HG03139 (cell line): Measurements from ENCODE around the gene NEK11.

Experiments used
- ATAC-seq: cut with Tn5 transposase; IDR thresholded peaks from one replicate; pipeline ENCODE4 v1.9.1; 2021; ENCODE audit not compliant: unreplicated experiment

The NEK11 gene

GRCh38 chr3:131140891-131141290 lies 114.2 kb downstream of the NEK11 start:
- no peak for ATAC-seq

- no peak for ATAC-seq
Observed at GRCh38 chr3:131141770-131142169, 115.1 kb downstream of the NEK11 start.

- no peak for ATAC-seq
Observed at GRCh38 chr3:131142580-131142979, 115.9 kb downstream of the NEK11 start.

GRCh38 chr3:131143802-131144201 lies 117.1 kb downstream of the NEK11 start:
- ATAC-seq: no peak

- no peak for ATAC-seq
Observed at GRCh38 chr3:131147534-131147933, 120.9 kb downstream of the NEK11 start.

- no peak for ATAC-seq
Observed at GRCh38 chr3:131158434-131158833, 131.8 kb downstream of the NEK11 start.

GRCh38 chr3:131162516-131162915 lies 135.8 kb downstream of the NEK11 start:
- ATAC-seq: no peak

GRCh38 chr3:131167867-131168266 lies 141.2 kb downstream of the NEK11 start:
- ATAC-seq: no peak

GRCh38 chr3:131169331-131169730 lies 142.7 kb downstream of the NEK11 start:
- no peak for ATAC-seq

GRCh38 chr3:131172502-131173200 lies 146.0 kb downstream of the NEK11 start:
- no peak for ATAC-seq

GRCh38 chr3:131174752-131175151 lies 148.1 kb downstream of the NEK11 start:
- peak; percentile 98 for ATAC-seq

- ATAC-seq: no peak
Observed at GRCh38 chr3:131178710-131179375, 152.2 kb downstream of the NEK11 start.

GRCh38 chr3:131192701-131193100 lies 166.0 kb downstream of the NEK11 start:
- no peak for ATAC-seq

- no peak for ATAC-seq
Observed at GRCh38 chr3:131193641-131194238, 167.1 kb downstream of the NEK11 start.

- no peak for ATAC-seq
Observed at GRCh38 chr3:131194816-131195215, 168.1 kb downstream of the NEK11 start.

GRCh38 chr3:131200636-131201199 lies 174.0 kb downstream of the NEK11 start:
- ATAC-seq: no peak

GRCh38 chr3:131216330-131216729 lies 189.7 kb downstream of the NEK11 start:
- ATAC-seq: no peak

- no peak for ATAC-seq
Observed at GRCh38 chr3:131216801-131217200, 190.1 kb downstream of the NEK11 start.

- ATAC-seq: no peak
Observed at GRCh38 chr3:131217296-131217741, 190.6 kb downstream of the NEK11 start.

- no peak for ATAC-seq
Observed at GRCh38 chr3:131218196-131218595, 191.5 kb downstream of the NEK11 start.

GRCh38 chr3:131221731-131222130 lies 195.1 kb downstream of the NEK11 start:
- no peak for ATAC-seq

- ATAC-seq: no peak
Observed at GRCh38 chr3:131222599-131222998, 195.9 kb downstream of the NEK11 start.
